Measurements from ENCODE around the gene TCEANC.
A peak's percentile ranks its signal among the peaks of the same experiment; 100 is the strongest.

TCEANC gene

DNA sequence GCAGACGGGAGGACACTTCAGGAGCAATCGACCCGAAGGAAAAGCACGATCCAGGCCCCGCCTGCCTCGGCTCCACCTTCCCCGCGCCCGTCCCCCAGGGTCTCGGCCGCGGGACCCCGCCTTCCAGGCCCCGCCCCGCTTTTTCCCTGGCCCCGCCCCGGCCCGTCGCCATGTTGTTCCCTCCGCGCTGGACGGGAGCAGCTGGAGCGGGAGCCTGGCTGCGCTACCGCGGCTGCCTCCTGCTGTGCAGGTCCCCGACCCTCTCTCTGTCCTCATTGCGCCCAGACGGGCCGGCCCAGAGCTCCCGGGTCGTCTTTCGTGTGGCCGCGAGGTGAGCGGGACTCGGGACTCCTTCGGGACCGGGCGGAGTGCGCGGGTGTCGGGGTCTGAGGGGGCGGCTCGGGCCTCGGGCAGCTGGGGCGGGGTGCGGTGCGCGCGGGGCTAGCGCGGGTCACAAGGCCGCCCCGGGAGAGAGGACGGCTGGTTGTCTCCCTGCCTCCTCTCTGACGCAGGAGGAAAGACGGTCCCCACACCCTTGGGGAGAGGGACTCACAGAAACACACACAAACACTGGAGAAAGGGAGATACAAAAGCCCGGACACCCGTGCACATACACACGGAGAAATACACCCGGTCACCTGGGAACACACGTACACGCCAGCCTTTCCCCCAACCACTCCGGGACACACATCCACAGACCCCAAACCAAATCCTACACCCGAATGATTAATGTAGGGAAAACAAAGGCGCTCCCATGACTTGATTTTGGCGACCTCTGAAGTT, 36.2 kb downstream of the TCEANC start, which contains the start of gene RAB9A:
TSS of gene RAB9A (plus strand) at position 171 of the 783 bp plus-strand sequence. CDS start 19,619 bp downstream, outside the sequence.
- peak; percentile 68 to 97 (median 77) for DNase-seq
- intact Hi-C loops (cut with DNase I): loop anchor here (2.0 to 5.0 kb wide), 2 partner anchors 36 to 43 kb away; partner anchors contain the start of genes OFD1, TCEANC and TRAPPC2

DNA sequence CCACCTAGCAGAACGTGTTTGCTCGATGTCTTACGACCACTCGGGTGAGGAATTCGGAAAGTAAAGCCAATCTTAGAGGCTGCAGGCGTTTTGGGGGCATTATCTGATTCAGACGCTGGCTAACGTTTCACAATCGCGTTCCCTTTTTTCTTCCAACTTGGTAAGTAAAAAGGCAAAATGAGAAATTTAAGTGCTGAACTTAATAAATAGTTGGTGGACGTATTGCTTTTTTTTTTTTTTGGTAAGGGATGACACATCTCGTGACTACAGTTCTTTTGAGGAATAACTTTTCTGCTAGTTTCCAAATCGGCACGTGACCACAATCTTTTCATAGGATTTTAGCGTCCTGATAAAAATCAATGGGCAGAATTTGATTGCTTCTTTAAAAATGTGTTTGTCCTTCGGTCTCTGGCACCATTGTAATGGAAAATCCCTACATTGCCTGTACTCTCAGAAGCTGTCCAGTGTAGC, 36.8 kb downstream of the TCEANC start:
- intact Hi-C loops (cut with DNase I): loop anchor here (2.0 to 5.0 kb wide), 2 partner anchors 37 to 43 kb away; partner anchors contain the start of genes OFD1, TCEANC and TRAPPC2
- no peak for DNase-seq

DNA sequence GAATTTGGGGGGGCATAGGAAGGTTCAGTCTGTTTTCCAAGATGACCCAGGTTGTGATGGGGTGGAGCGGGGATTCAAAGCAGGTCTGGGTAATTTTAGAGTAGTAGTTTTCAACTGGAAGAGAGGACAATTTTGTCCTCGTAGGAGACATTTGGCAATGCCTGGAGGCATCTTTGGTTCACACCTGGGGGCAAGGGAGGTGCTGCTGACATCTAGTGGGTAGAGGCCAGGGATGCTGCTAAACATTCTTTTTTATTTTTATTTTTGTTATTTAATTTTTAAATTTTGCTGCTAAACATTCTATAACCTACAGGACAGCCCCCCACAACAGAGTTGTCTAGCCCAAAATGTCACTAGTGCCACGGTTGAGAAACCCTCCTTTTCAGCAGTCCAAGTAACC, 37.9 kb downstream of the TCEANC start:
- DNase-seq: no peak
- intact Hi-C loops (cut with DNase I): no loop called here

DNA sequence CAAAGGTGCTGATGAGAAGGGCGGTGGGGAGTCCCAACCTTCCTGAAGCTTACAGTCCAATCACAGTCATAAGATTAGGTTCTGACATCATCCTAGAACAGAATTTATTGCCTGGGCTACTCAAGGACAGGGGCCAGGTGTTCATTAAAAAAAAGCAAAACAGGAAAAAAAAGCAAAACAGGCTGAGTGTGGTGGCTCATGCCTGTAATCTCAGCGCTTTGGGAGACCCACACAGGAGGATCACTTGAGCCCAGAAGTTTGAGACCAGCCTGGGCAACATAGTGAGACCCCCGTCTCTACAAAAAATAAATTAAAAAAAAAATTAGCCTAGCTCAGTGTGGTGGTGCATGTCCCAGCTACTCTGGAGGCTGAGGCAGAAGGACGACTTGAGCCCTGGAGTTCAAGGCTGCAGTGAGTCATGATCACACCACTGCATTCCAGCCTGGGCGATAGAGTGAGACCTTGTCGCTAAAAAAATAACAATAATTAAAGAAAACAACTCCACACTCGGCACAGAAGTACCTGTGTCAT, 39.0 kb downstream of the TCEANC start:
- DNase-seq: no peak
- intact Hi-C loops (cut with DNase I): no loop called here

DNA sequence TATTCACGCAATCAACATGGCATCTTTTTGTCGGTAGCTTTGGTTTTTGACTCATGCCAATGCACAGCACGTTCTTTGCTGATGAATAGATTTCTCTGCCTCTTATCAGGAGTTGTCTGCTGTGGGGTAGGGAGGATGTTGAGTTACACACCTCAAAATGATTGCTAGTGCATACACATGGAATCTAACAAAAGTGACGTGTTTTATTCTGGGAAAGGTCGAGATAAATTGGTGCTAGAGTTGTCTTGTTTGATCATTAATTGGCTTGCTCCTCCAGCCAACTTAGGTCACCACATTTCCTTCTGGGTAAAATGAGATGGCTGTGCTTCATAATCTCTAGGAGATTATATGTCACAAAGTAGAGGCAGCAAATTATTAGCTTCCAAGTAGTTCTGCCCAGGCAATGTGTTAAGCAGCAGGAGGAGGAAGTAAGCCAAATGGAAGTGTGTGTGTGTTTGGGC, 39.9 kb downstream of the TCEANC start:
- no peak for DNase-seq
- intact Hi-C loops (cut with DNase I): no loop called here

DNA sequence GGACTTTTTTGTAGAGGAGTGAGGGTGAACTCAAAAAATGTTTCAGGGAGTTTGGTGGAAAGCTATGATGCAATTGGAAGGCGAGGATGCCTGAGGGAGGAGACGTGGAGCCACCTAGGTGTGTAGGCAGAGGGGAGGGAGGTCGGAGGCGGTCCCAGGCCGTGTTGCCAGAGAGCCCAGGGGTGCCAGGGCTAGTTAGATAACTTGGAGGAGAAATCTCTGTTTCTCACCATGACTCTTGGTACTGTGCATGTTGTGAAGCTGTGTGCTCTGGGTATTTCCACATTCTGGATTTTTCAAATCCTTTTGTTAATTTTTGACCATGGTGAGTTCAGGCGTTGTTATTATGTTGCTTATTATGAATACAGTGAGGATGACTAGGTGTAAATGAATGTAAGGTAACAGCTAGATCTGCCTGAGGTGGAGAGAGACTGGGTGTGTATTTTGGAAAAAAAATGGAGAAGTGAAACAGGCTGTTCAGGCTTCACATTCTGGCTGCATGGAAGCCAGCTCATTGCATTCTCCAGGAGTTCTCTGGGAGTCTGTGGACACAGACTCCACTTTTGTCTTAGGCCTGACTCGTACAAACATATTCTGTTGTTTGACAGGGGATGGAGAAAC, 40.5 kb downstream of the TCEANC start:
- intact Hi-C loops (cut with DNase I): no loop called here

DNA sequence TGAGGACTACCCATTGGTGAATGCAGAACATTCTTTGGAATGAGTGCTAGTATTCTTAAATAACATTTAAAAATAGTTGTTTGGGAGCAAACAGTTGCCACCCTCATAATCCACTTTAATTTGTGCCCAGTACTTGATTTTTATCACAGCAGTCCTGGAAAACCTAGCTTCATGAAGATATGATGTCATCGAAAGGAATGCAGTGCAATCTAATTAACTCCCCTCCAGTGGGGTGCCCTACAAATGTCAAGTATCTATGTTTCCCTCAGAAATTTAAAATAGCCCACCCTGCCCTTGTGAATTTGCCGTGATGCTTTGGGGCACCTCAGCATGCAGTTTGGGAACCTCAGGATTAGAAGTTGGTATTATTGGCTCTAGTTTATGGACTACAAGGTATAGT, 41.4 kb downstream of the TCEANC start:
- intact Hi-C loops (cut with DNase I): no loop called here
- DNase-seq: no peak

More for the DNA sequence above, 40.5 kb downstream of the TCEANC start:
- DNase-seq: no peak

DNA sequence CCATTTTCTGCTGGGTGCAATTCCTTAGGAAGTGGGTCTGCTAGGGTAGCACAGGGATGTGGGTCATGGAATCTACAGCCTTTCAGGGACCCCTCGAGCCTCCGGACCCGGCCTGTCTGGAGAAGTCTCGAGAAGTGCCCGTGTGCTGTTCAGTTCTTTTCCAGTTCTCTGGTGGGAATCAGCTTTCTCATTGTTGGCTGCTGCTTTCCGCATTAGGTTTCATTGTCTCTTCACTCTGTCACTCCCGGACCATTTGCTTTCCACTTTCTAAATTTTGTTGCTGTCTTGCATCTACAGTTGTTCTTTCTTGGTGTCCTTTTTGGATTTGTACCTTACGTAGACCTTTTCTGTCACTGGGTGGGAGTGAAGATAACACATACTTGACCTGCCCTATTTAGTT, 42.0 kb downstream of the TCEANC start:
- intact Hi-C loops (cut with DNase I): no loop called here
- no peak for DNase-seq

DNA sequence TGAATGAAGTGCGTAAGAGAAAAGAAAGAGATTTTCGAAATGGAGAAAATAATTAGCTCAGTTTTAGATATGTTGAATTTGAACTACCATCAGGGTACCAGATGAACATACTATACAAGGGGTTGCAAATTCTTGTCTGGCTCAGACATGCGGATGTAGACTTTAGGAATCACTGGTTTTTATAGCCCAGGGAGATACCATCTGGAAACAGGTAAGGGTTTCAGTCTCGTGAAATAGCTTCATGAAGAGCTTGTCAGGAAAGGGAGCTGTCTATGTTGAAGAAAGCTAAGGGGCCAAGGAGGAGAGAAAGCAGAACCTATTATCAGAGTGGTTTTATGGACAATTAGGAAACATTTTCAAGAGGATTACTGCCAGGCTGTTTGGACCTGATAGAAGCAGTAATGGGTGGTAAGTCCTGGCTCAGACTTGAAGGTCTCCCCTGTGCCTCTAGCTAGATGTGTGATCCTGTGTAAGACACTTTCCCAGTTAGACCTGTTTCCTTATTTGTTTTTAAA, 42.7 kb downstream of the TCEANC start:
- no peak for DNase-seq
- intact Hi-C loops (cut with DNase I): no loop called here

DNA sequence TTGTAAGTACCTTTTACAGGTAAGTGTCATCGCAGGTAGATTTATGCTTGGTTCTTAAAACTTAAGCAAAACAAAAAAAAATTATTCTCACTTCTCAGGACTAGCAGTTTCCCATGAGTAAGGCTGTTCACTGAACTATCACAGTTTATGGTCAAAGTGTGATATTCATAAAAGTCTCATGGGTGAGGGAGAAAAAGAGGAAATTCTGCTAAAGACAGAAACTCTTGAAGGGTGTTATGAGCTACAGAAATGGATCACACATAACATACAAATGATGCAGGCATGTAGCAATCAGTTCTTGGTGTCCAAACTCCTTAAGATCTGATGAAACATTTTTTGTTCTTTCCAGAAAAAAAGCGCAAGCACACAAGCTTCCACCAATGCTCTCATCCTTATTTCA, 44.5 kb downstream of the TCEANC start:
- intact Hi-C loops (cut with DNase I): no loop called here
- DNase-seq: no peak

DNA sequence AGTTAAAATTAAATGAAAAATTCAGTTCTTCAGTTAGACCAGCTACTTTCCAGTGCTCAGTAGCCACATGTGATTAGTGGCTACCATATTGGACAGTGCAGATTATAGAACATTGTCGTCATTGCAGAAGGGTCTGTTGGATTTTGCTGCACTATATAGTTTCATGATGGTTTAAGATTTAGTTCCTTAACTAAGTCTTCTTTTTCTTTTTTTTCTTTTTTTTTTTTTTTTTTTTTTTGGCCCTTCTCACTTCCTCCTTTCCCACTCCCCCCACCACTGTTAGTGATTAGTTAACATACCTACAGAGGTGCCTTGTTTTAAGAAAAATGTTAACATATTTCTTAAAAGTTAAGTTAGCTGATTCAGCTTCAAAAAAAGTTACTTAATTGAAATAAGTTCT, 45.0 kb downstream of the TCEANC start:
- intact Hi-C loops (cut with DNase I): no loop called here
- DNase-seq: no peak

DNA sequence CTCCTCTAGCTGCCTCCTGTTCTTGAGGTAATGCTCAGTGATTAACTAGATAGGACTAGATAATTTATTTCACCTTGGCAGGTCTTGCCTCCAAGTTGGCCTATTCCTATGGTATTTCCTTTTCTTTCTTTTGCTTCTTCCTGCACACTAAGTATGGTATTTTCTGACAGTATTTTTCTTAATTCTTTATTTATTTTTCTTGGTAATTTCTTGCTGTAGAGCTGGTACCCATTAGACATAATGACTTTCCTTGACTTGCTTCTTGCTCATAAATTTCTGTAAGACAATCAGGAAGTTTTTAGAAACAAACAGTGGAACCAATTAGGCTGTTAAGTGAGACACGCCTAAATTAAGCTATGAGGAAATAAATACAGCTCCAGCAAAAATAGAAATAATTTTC, 45.5 kb downstream of the TCEANC start:
- intact Hi-C loops (cut with DNase I): no loop called here
- DNase-seq: no peak

DNA sequence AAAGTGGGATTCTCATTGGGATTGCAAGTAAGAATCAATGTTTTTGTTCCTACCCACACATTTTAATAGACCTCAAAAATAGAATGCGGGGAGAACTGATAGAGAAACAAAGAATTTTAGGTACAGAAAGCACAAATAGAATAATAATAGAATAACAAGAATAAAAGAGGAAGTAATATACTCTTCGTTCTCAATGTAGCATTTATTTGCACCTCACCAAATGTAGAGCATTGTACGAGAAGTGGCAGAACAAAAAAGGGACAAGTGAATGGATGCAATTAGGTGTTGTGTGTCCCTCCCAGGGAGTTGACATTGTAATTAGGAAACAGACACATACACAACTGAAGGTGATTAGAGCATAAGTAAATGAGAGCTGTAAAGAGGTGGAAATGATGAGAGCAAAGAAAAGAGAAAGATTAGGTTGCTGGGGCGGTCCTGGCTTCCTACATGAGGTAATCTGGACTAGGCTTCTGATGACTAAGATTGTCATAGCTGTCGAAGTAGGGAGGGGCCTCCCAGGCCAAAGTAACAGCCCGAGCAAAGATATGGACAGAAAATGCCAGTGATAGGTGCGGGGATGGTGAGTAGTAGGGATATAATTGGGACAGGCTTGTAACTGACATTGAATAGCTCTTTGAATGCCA, 46.4 kb downstream of the TCEANC start:
- DNase-seq: no peak
- intact Hi-C loops (cut with DNase I): no loop called here

DNA sequence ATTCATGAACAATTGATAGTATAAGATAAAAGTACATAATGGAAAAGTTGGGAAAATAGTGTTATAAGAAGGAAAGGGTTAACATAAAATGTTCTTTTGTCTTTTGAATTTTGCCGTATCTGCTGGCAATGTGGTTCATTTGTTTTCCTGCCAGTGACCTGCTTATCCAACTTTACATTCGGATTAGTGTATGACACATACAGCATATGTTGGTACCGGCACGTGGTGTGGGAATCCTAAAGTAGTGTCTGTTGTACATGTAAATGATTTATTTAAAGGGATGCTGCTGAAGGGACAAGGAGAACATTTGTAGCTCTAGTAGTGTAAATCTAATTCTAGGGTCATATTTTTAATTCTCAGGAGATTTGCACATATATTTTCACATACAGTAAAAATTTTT, 47.4 kb downstream of the TCEANC start:
- intact Hi-C loops (cut with DNase I): no loop called here
- DNase-seq: no peak

DNA sequence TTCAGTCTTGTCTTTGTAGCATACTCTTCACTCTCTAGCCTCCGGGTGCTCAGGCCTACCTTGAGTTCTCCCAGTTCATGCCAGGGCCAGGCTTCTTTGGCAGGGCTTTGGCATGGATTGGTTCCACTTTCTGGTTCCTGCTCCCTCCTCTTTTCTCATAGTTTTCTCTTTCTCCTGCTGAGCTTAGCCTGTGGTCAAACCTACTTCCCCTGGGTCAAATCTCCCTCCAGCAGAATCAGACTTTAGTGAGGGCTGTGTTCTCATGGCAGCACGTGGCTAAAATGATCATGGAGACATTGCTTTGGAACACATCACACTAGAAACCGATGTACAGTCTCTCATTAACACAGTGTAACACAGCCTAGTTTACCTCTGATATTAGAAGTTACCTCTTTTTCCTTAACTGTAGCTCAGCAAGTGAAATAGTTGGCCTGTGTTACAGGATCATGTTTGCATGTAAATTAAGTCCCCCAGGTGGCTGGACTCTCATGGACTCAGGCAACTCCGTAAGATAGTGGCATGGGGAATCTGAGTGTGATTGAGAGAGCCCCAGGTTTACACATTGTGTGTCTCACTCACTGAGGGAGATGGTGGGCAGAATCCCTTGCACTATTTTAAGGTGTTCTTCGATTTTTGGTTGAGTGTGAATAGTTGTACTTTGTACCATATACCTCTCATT, 49.3 kb downstream of the TCEANC start:
- no peak for DNase-seq
- intact Hi-C loops (cut with DNase I): no loop called here

DNA sequence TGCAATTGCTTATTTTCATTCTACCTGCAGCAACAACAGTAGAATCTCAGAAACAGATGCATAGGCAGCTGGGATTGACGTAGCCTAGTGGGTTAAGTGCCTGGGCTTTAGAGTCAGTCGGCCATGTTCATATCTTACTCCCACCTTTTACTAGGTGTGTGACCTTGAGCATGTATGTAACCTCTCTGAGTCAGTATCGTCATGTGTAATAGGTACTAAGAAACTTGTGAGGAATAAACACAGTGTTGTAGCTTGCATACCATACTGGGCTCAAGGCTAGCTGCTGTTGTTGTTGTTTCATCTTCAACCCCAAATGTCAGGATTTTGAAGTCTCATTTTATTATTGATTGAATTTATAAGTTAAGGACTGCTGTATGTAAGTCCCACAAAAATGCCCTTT, 50.2 kb downstream of the TCEANC start:
- DNase-seq: no peak
- intact Hi-C loops (cut with DNase I): no loop called here

DNA sequence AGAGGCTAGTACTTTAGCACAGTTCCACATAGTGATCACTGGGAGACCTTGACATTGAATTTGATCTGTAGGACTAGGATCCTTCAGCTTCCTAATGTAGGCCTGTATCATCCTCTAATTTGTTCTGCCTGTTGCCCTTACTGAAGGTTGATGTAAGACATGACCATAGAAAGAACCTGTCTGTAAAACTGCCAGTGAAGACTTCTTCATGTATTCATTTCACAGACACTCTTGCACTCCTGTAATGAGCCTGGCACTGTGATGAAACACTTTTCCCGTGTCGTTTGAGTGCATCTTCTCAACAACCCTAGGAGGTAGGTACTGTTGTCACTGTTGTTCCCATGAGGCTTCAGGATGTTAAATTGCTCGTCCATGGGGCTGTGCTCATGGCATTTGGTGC, 50.6 kb downstream of the TCEANC start:
- intact Hi-C loops (cut with DNase I): no loop called here
- no peak for DNase-seq

DNA sequence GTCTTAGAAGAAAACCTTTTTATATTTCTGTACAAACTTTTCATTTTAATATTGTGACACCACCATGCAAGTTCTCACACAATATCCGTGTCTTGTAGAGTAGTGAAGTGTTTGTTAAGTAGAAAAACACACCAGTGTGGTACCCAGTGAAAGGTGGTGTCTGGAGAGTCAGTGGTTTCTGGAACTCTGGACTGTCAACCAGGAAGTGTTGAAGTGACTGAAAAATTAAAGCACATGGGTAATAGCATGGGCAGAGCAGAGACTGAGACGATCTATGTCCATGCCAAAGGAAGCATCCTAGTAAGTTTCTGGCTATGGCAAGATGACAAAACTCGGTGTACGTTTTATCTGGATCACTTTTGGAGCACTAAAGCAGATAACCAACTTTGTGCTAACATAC, 58.2 kb downstream of the TCEANC start:
- intact Hi-C loops (cut with DNase I): no loop called here
- DNase-seq: no peak
